ENCODE data around the gene POTEE.
"Not testable (repeated sequence)": the region's sequence is repeated elsewhere in the genome, so short reads cannot be mapped to it uniquely, and the experiment has no call there.

DNA sequence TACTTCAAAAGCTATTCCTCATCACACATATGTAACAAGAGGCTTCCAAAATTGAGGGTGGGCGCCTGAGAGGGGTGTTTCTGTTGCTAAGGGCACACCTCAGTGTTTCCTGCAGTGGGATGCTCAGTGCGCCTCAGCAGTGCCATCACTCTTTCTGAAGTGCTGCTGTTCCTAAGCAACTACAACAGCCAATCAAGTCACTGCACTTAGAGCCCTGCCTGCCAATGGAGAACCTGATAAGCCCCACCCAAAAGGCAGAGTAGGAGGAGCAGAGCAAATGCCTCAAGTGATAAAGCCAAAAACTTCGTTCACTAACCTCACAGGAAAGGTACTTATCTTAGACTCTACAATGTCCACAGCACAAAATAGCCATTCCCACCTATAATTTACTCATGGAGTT is 15.9 kb upstream of the POTEE start:
- TF ChIP-seq, protein P1, sequence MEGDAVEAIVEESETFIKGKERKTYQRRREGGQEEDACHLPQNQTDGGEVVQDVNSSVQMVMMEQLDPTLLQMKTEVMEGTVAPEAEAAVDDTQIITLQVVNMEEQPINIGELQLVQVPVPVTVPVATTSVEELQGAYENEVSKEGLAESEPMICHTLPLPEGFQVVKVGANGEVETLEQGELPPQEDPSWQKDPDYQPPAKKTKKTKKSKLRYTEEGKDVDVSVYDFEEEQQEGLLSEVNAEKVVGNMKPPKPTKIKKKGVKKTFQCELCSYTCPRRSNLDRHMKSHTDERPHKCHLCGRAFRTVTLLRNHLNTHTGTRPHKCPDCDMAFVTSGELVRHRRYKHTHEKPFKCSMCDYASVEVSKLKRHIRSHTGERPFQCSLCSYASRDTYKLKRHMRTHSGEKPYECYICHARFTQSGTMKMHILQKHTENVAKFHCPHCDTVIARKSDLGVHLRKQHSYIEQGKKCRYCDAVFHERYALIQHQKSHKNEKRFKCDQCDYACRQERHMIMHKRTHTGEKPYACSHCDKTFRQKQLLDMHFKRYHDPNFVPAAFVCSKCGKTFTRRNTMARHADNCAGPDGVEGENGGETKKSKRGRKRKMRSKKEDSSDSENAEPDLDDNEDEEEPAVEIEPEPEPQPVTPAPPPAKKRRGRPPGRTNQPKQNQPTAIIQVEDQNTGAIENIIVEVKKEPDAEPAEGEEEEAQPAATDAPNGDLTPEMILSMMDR (IDR thresholded peaks at IDR 0.05): not testable (repeated sequence)
- TF ChIP-seq EP300, POLR2A, POLR2AphosphoS5 (IDR thresholded peaks at IDR 0.05): not testable (repeated sequence)
